ENCODE results near the gene RAB3IL1. TPM values are rescaled to one million over a fixed set of nuclear protein-coding genes. Genes with fewer than 3 reads are reported as not detected.

The RAB3IL1 gene
- total and polyA plus RNA-seq, 2 of the 13 experiments (the other 11 are each of a cell fraction or from before 2014, with no cell fraction given), result 1.2 to 2.0 TPM

GRCh38 chr11:61871158-61871597, 46.2 kb downstream of the RAB3IL1 start (continued):
- TF ChIP-seq ZNF205 (CRISPR knock-in tag; IDR thresholded peaks at IDR 0.05) (no peak), ZNF580 (CRISPR knock-in tag; IDR thresholded peaks at IDR 0.05; ENCODE audit: borderline replicate concordance, low read depth) (peak; percentile 51; the same call in 1 of the 2 replicates), ZNF138 (CRISPR knock-in tag; IDR thresholded peaks at IDR 0.05; ENCODE audit: low read depth) (0 out of 2 replicates have a peak, but pooled peaks have one; percentile 24), TGIF2 (CRISPR knock-in tag; IDR thresholded peaks at IDR 0.05) (0 out of 2 replicates have a peak, but pooled peaks have one; percentile 24), MXD4 (CRISPR knock-in tag; IDR thresholded peaks at IDR 0.05) (peak; percentile 48; the same call in 1 of the 2 replicates), MBNL3 (CRISPR knock-in tag; conservative IDR thresholded peaks at IDR 0.05) (no peak), UBTF (CRISPR knock-in tag; IDR thresholded peaks at IDR 0.05) (peak; percentile 46; the same call in 1 of the 2 replicates), TBX2 (CRISPR knock-in tag; IDR thresholded peaks at IDR 0.05; ENCODE audit: borderline replicate concordance) (peak; percentile 42), ARHGAP35 (CRISPR knock-in tag; IDR thresholded peaks at IDR 0.05; ENCODE audit: borderline replicate concordance) (peak; percentile 39; the same call in 1 of the 2 replicates), ZNF17 (CRISPR knock-in tag; IDR thresholded peaks at IDR 0.05) (no peak), NFKBIZ (CRISPR knock-in tag; IDR thresholded peaks at IDR 0.05) (no peak)
